Airway epithelial cell (primary cell): ENCODE measurements around the gene CACNA1A. TPM values are rescaled to one million over a fixed set of nuclear protein-coding genes. Genes with fewer than 3 reads are reported as not detected.

ENCODE experiments used
- total RNA-seq: library from RNA; depleted of rRNA; stranded (reverse); fragments of >200 nt; gene quantifications from 2 replicates; pipeline ENCODE4 v1.2.3, GENCODE V29; 2015

Gene CACNA1A
- total RNA-seq: 0.14 TPM in 1 of 2 replicates, not detected in the other

GRCh38 chr19:13506471-13506820, at the start of gene CACNA1A:
Gene CACNA1A (minus strand): TSS chr19:13506479. CDS start chr19:13506224, 255 bp downstream.

